Mesothelial cell of epicardium (in vitro differentiated cells): ENCODE results near the gene SERPINB5. TPM values are rescaled to one million over a fixed set of nuclear protein-coding genes. Genes with fewer than 3 reads are reported as not detected.

ENCODE experiments used
- DNase-seq, 2 experiments: peaks; one replicate each; pipeline ENCODE4 v3.0.0; 2021; ENCODE audit warnings: low spot score in 2 of 2; ENCODE audit not compliant: unreplicated experiment in 2 of 2
- H3K27ac Mint-ChIP-seq: 2 replicates; pipeline ENCODE4 v1.8.0; 2021; ENCODE audit warnings: mixed read lengths
- H3K27me3 Mint-ChIP-seq: 2 replicates; pipeline ENCODE4 v1.8.0; 2021; ENCODE audit warnings: low read depth, mixed read lengths
- H3K36me3 Mint-ChIP-seq: 2 replicates; pipeline ENCODE4 v1.8.0; 2021; ENCODE audit warnings: mixed read lengths
- H3K4me1 Mint-ChIP-seq: 2 replicates; pipeline ENCODE4 v1.8.0; 2021; ENCODE audit warnings: mixed read lengths
- H3K4me3 Mint-ChIP-seq: 2 replicates; pipeline ENCODE4 v1.8.0; 2021; ENCODE audit warnings: mild to moderate bottlenecking, moderate library complexity, mixed read lengths
- H3K9me3 Mint-ChIP-seq: 2 replicates; pipeline ENCODE4 v1.8.0; 2021; ENCODE audit warnings: mixed read lengths
- CTCF ChIP-seq: fragments of 200-600 bp; sonication (generic); IDR thresholded peaks from one replicate; pipeline ENCODE4 v1.5.0; 2021; ENCODE audit warnings: antibody characterized with exemption; ENCODE audit not compliant: unreplicated experiment
- total RNA-seq: library from RNA; stranded (reverse); gene quantifications from 3 replicates; pipeline ENCODE4 v1.2.1, GENCODE V29; 2021

SERPINB5 gene
- total RNA-seq = 0.13 to 0.22 TPM (median 0.18 TPM) in 3 replicates

- TF ChIP-seq CTCF = no peak
- peaks cover 2% of the 10 kb centered on the region for H3K4me1 Mint-ChIP-seq
- H3K27me3 Mint-ChIP-seq = peaks cover 8% of the 10 kb centered on the region
- no peaks in the 10 kb centered on the region for H3K9me3 Mint-ChIP-seq
- DNase-seq = no peak
- no peak within 1 kb of the TSS for H3K4me3 Mint-ChIP-seq
- no peak within 1 kb of the TSS for H3K27ac Mint-ChIP-seq
- no peaks in the 10 kb centered on the region for H3K36me3 Mint-ChIP-seq
Measured at GRCh38 chr18:63476668-63477067, at the start of gene SERPINB5. Gene SERPINB5, plus strand, starts transcription at chr18:63476958. Its CDS starts 7,471 bp downstream, at chr18:63484429.

- Mint-ChIP-seq H3K27ac (peak overlapping the region; percentile 86), H3K36me3 (no peaks in the 10 kb centered on the region), H3K9me3 (no peaks in the 10 kb centered on the region), H3K4me1 (peaks cover 10% of the 10 kb centered on the region), H3K4me3 (no peak overlapping the region), H3K27me3 (peaks cover 15% of the 10 kb centered on the region)
- DNase-seq = no peak
- no peak for TF ChIP-seq CTCF
Measured at GRCh38 chr18:63427558-63427957, 49.2 kb upstream of the SERPINB5 start.

- DNase-seq = no peak
- Mint-ChIP-seq H3K4me3 (no peak overlapping the region), H3K36me3 (no peaks in the 10 kb centered on the region), H3K27me3 (peaks cover 30% of the 10 kb centered on the region), H3K9me3 (no peaks in the 10 kb centered on the region), H3K4me1 (no peaks in the 10 kb centered on the region), H3K27ac (no peak overlapping the region)
- TF ChIP-seq CTCF = no peak
Measured at GRCh38 chr18:63430526-63430925, 46.2 kb upstream of the SERPINB5 start.

- Mint-ChIP-seq H3K27me3 (peaks cover 30% of the 10 kb centered on the region), H3K4me3 (no peak overlapping the region), H3K4me1 (no peaks in the 10 kb centered on the region), H3K27ac (no peak overlapping the region), H3K36me3 (no peaks in the 10 kb centered on the region), H3K9me3 (no peaks in the 10 kb centered on the region)
- no peak for TF ChIP-seq CTCF
- no peak for DNase-seq
Measured at GRCh38 chr18:63431180-63431579, 45.6 kb upstream of the SERPINB5 start.

- no peak for TF ChIP-seq CTCF
- H3K4me1 Mint-ChIP-seq = peaks cover 2% of the 10 kb centered on the region
- no peak for DNase-seq
- no peaks in the 10 kb centered on the region for H3K36me3 Mint-ChIP-seq
- peaks cover 30% of the 10 kb centered on the region for H3K27me3 Mint-ChIP-seq
- no peak overlapping the region for H3K4me3 Mint-ChIP-seq
- H3K9me3 Mint-ChIP-seq = no peaks in the 10 kb centered on the region
- no peak overlapping the region for H3K27ac Mint-ChIP-seq
Measured at GRCh38 chr18:63433334-63433866, 43.4 kb upstream of the SERPINB5 start.

- Mint-ChIP-seq H3K4me1 (peaks cover 3% of the 10 kb centered on the region), H3K27me3 (peaks cover 14% of the 10 kb centered on the region), H3K4me3 (no peak overlapping the region), H3K36me3 (no peaks in the 10 kb centered on the region), H3K27ac (no peak overlapping the region), H3K9me3 (no peaks in the 10 kb centered on the region)
- no peak for DNase-seq
- no peak for TF ChIP-seq CTCF
Measured at GRCh38 chr18:63438181-63438580, 38.6 kb upstream of the SERPINB5 start.
